Caco-2 (cell line): Measurements from ENCODE around the gene MYRF. TPM values are rescaled to one million over a fixed set of nuclear protein-coding genes. Genes with fewer than 3 reads are reported as not detected.

Source experiments
- BruUV-seq: library from RNA; stranded (reverse); fragments of 400-500 nt; replicated peaks from 2 replicates; lab custom pipeline; 2021; lab: Mats Ljungman, UMichigan
- CTCF ChIA-PET: fragments of 300-600 bp; sonication (Branson Sonifier 250); formaldehyde crosslinking; loops from one replicate; lab custom pipeline; 2022; ENCODE audit warnings: antibody characterized with exemption; lab: Charles Lee
- POLR2A ChIA-PET: fragments of 300-600 bp; sonication (Branson Sonifier 250); formaldehyde crosslinking; loops from one replicate; lab custom pipeline; 2022; ENCODE audit warnings: antibody characterized with exemption; lab: Charles Lee
- DNase-seq, 2 experiments: peaks; one replicate each; pipeline versions ENCODE4 v3.0.0 to v3.0.0-alpha.2; 2020 to 2022
- H3K27me3 ChIP-seq: replicated peaks from 2 replicates; pipeline ENCODE4 v1.6.0; 2011; ENCODE audit warnings: low read length; ENCODE audit not compliant: control insufficient read depth, insufficient read depth
- H3K36me3 ChIP-seq: 2 replicates; pipeline ENCODE4 v1.5.1; 2011; ENCODE audit warnings: low read length; ENCODE audit not compliant: control insufficient read depth, insufficient read depth
- H3K4me1 ChIP-seq: fragments of 250-450 bp; sonication (Bioruptor Pico); 2 replicates; pipeline ENCODE4 v1.5.1; 2020; ENCODE audit warnings: mild to moderate bottlenecking
- H3K4me3 ChIP-seq: 2 replicates; pipeline ENCODE4 v1.5.1; 2011; ENCODE audit warnings: low read depth, mild to moderate bottlenecking, control low read depth, low read length
- H3K9me3 ChIP-seq: fragments of 250-450 bp; sonication (Bioruptor Pico); 2 replicates; pipeline ENCODE4 v1.5.1; 2020; ENCODE audit warnings: mild to moderate bottlenecking, moderate library complexity
- H3K27ac Mint-ChIP-seq: one replicate; pipeline ENCODE4 v1.8.0; 2022; ENCODE audit warnings: mixed read lengths; ENCODE audit not compliant: unreplicated experiment
- H3K27me3 Mint-ChIP-seq: one replicate; pipeline ENCODE4 v1.8.0; 2022; ENCODE audit warnings: mixed read lengths; ENCODE audit not compliant: insufficient read depth, unreplicated experiment
- H3K36me3 Mint-ChIP-seq: one replicate; pipeline ENCODE4 v1.8.0; 2022; ENCODE audit warnings: mild to moderate bottlenecking, mixed read lengths; ENCODE audit not compliant: insufficient read depth, unreplicated experiment
- H3K4me1 Mint-ChIP-seq: one replicate; pipeline ENCODE4 v1.8.0; 2022; ENCODE audit warnings: low read depth, mixed read lengths; ENCODE audit not compliant: unreplicated experiment
- H3K4me3 Mint-ChIP-seq: one replicate; pipeline ENCODE4 v1.8.0; 2022; ENCODE audit warnings: mild to moderate bottlenecking, moderate library complexity, mixed read lengths; ENCODE audit not compliant: unreplicated experiment
- H3K9me3 Mint-ChIP-seq: one replicate; pipeline ENCODE4 v1.8.0; 2022; ENCODE audit warnings: mixed read lengths; ENCODE audit not compliant: unreplicated experiment
- intact Hi-C: fragments of 100-400 bp; cut with micrococcal nuclease; formaldehyde crosslinking; loops from one replicate; pipeline ENCODE4 v1.10.0; 2022; ENCODE audit not compliant: unreplicated experiment
- total RNA-seq: library from RNA; stranded (reverse); gene quantifications from 2 replicates; pipeline ENCODE4 v1.2.3, GENCODE V29; 2022
- TF ChIP-seq, protein P1 (sequence below), 2 experiments: fragments of 200-600 bp in 1 of 2; IDR thresholded peaks; 1 replicate in 1 of 2; 2 replicates in 1 of 2; pipeline versions ENCODE4 v1.5.1 to v1.8.0; 2011 to 2022; ENCODE audit warnings: antibody characterized with exemption in 1 of 2, control low read depth in 1 of 2, inconsistent platforms in 1 of 2, low read depth in 1 of 2, low read length in 1 of 2, mild to moderate bottlenecking in 1 of 2, moderate library complexity in 1 of 2; ENCODE audit not compliant: insufficient read depth in 1 of 2, severe bottlenecking in 1 of 2, unreplicated experiment in 1 of 2

The MYRF gene
- total RNA-seq, 1 experiment from 2014 or later = 169 TPM

DNA sequence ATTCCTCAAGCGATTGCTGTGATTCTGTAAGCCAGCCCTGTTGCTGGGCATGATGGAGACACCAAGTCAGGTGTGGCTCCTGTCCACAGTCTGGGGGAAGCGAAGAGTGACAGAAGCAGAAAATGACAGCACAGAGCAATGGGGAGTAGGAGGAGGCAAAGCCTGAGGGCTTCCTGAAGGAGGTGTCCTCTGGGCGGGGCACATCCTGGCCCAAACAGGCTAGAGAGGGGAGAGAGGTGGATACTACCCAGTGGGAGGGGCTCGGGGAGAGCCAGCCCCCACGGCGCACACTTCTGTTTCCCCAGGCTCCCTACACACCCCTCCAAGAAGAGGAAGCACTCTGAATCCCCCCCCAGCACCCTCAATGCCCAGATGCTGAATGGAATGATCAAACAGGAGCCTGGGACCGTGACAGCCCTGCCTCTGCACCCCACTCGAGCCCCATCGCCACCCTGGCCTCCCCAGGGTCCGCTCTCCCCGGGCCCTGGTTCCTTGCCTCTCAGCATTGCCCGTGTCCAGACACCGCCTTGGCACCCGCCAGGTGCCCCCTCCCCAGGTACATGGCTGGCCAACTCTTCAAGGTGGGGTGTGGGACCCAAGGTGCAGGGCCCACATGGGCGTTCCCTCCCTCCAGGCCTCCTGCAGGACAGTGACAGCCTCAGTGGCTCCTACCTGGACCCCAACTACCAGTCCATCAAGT lies 18.9 kb downstream of the MYRF start:
- Mint-ChIP-seq H3K27me3 (no peaks in the 10 kb centered on the region), H3K4me3 (no peak overlapping the region), H3K9me3 (no peaks in the 10 kb centered on the region), H3K36me3 (peaks cover 84% of the 10 kb centered on the region), H3K4me1 (peaks cover 21% of the 10 kb centered on the region), H3K27ac (peak overlapping the region; percentile 79)
- peaks cover 54% of the 10 kb centered on the region for H3K4me1 ChIP-seq
- H3K36me3 ChIP-seq = peaks cover 4% of the 10 kb centered on the region
- TF ChIP-seq, protein P1, sequence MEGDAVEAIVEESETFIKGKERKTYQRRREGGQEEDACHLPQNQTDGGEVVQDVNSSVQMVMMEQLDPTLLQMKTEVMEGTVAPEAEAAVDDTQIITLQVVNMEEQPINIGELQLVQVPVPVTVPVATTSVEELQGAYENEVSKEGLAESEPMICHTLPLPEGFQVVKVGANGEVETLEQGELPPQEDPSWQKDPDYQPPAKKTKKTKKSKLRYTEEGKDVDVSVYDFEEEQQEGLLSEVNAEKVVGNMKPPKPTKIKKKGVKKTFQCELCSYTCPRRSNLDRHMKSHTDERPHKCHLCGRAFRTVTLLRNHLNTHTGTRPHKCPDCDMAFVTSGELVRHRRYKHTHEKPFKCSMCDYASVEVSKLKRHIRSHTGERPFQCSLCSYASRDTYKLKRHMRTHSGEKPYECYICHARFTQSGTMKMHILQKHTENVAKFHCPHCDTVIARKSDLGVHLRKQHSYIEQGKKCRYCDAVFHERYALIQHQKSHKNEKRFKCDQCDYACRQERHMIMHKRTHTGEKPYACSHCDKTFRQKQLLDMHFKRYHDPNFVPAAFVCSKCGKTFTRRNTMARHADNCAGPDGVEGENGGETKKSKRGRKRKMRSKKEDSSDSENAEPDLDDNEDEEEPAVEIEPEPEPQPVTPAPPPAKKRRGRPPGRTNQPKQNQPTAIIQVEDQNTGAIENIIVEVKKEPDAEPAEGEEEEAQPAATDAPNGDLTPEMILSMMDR (IDR thresholded peaks at IDR 0.05; ENCODE audit: insufficient read depth in 1 of 2, low read depth in 1 of 2, low read length in 1 of 2, severe bottlenecking in 1 of 2, unreplicated experiment in 1 of 2) = no peak
- intact Hi-C loops = no loop called here
- POLR2A ChIA-PET = no interaction called here
- H3K9me3 ChIP-seq = no peaks in the 10 kb centered on the region
- CTCF ChIA-PET = no interaction called here
- H3K4me3 ChIP-seq = no peak overlapping the region
- H3K27me3 ChIP-seq = no peaks in the 10 kb centered on the region
- no peak for DNase-seq
- no TSS peak for BruUV-seq

DNA sequence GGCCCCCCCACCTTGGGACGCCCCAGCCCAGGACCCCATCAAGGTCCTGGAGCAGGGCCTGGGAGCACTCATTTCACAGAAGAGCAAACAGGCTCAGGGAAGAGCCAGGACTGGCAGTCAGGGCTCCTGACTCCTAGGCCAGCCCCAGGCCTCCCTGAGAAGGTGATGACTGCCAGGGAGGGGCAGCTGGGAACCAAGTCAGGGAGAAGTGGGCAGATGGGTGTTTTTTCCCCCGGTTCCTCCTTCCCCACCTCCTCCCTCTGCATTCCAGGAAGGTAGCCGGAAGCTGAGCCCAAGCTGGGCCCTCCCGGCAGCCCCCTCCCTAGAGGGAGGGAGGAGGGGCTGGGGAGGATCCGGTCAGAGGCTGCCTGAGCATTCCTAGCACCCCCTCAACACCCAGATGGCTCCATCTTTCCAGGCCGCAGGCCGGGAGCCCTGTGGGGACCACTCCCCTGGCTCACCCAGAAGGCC lies 19.6 kb downstream of the MYRF start:
- Histone ChIP-seq H3K36me3 (peaks cover 4% of the 10 kb centered on the region), H3K4me3 (no peak overlapping the region), H3K4me1 (peaks cover 48% of the 10 kb centered on the region), H3K27me3 (no peaks in the 10 kb centered on the region), H3K9me3 (no peaks in the 10 kb centered on the region)
- Mint-ChIP-seq H3K4me1 (peaks cover 21% of the 10 kb centered on the region), H3K27ac (peak overlapping the region; percentile 79), H3K36me3 (peaks cover 85% of the 10 kb centered on the region), H3K27me3 (no peaks in the 10 kb centered on the region), H3K4me3 (no peak overlapping the region), H3K9me3 (no peaks in the 10 kb centered on the region)
- TF ChIP-seq, protein P1 (IDR thresholded peaks at IDR 0.05; ENCODE audit: insufficient read depth in 1 of 2, low read depth in 1 of 2, low read length in 1 of 2, severe bottlenecking in 1 of 2, unreplicated experiment in 1 of 2) = no peak
- intact Hi-C loops = no loop called here
- DNase-seq = no peak
- BruUV-seq = no TSS peak
- POLR2A ChIA-PET = no interaction called here
- CTCF ChIA-PET = interaction anchor here (1.1 kb wide), 1 partner anchor 24 kb away, joined by 5 read pairs; no protein-coding TSS in a partner anchor

DNA sequence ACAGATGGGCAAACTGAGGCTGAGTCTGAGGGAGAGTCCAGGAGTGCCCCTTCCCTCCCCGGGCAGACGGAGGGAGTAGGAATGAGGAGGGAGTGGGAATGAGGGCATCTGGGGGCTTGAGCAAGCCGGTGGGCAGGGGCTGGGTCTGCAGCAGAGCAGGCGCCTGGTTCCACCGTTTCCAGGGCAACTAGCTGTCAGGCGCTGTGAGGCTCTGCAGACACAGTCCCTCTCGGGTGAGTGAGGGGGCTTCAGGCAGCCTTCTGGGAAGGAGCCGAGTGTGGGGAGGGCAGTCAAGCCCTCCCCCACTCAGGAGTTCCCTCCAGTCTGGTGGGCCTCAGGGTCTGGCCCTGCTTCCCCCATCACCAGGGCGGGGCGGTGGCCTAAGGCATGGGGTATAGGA lies 20.9 kb downstream of the MYRF start:
- intact Hi-C loops = no loop called here
- no peaks in the 10 kb centered on the region for H3K9me3 ChIP-seq
- BruUV-seq = no TSS peak
- Mint-ChIP-seq H3K9me3 (no peaks in the 10 kb centered on the region), H3K4me1 (peaks cover 9% of the 10 kb centered on the region), H3K36me3 (peaks cover 83% of the 10 kb centered on the region), H3K4me3 (no peak overlapping the region), H3K27me3 (no peaks in the 10 kb centered on the region), H3K27ac (no peak overlapping the region)
- no peak overlapping the region for H3K4me3 ChIP-seq
- CTCF ChIA-PET = no interaction called here
- POLR2A ChIA-PET = no interaction called here
- peaks cover 6% of the 10 kb centered on the region for H3K36me3 ChIP-seq
- no peak for DNase-seq
- no peaks in the 10 kb centered on the region for H3K27me3 ChIP-seq
- peaks cover 38% of the 10 kb centered on the region for H3K4me1 ChIP-seq
- TF ChIP-seq, protein P1 (IDR thresholded peaks at IDR 0.05; ENCODE audit: insufficient read depth in 1 of 2, low read depth in 1 of 2, low read length in 1 of 2, severe bottlenecking in 1 of 2, unreplicated experiment in 1 of 2) = no peak
